NCI-H2171 (cell line): ENCODE data around the gene GK2.
A peak's percentile ranks its signal among the peaks of the same experiment; 100 is the strongest.

Experiments
- DNase-seq: peaks from one replicate; lab custom pipeline; 2025; lab: John Stamatoyannopoulos, UW

Gene GK2

GRCh38 chr4:79385641-79386040 is 22.4 kb downstream of the GK2 start:
- DNase-seq = peak; percentile 64

DNA sequence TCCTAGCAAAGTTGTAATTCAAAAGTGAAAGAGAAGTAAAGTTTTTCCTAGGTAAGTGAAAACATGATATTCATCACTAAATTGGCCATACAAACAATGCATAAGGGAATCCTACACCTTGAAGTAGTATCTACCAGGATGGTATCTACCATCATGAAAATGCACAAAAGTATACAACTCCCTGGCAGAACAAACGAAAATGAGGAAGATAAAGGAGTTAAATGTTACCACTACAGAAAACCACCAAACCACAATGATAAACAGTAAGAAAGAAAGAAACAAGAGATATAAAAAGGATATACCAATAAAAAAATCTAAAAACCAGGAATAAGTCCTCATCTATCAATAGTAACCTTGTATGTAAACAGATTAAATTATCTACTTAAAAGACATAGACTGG is 26.9 kb downstream of the GK2 start:
- no peak for DNase-seq

DNA sequence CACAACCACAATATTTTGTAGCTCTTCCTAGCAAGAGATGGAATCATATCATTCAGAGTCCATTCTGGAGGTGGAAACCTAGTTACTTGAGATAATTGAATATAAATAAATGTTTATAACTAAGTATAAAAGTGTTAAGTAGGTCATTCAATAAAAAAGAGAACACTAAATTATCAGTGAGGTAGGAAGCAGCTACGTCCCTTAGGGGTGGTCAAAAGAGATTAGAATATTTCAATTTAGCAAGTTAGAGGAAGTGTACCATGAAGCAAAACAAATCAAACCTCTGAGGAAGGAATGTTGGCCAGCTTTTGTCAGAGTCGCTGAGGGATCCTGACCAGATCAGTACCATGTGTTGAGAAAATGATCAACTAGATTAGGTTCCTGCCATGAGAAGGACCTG is 38.0 kb downstream of the GK2 start:
- DNase-seq = no peak

GRCh38 chr4:79367096-79367495 is 40.9 kb downstream of the GK2 start:
- no peak for DNase-seq

GRCh38 chr4:79366422-79366821 is 41.6 kb downstream of the GK2 start:
- no peak for DNase-seq

DNA sequence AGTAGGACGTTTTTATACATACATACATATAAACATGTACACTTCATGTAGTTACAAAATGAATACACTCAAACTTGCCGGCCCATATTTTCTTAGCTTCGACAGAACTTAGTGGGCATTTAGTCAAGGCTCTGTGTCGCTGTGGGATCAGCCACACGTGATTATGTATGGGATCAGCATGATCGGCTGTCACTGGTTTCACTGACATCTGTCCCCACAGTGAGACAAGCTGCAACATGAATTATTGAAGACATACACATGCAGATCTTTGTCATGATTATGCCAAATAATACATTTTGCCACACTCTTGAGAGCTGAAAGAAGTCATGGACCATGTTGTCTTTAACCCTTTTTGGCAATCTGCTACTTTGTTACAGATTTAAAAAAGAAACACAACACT is 44.0 kb downstream of the GK2 start:
- DNase-seq = peak; percentile 68

GRCh38 chr4:79362626-79363025 is 45.4 kb downstream of the GK2 start:
- DNase-seq = peak; percentile 63

- no peak for DNase-seq
Measured at GRCh38 chr4:79360006-79360405, 48.0 kb downstream of the GK2 start.

- DNase-seq = no peak
Measured at GRCh38 chr4:79358438-79358837, 49.6 kb downstream of the GK2 start.

GRCh38 chr4:79357365-79357764 is 50.7 kb downstream of the GK2 start:
- no peak for DNase-seq
